Stomach (tissue), 9 donors: ENCODE measurements around the gene TLL2. TPM values are rescaled to one million over a fixed set of nuclear protein-coding genes. Genes with fewer than 3 reads are reported as not detected.

Experiments
- DNase-seq, 2 donors: peaks; one replicate each; pipeline versions ENCODE4 v3.0.0 to v3.0.0-alpha.2; 2013 to 2019
- H3K27ac ChIP-seq, 5 donors: fragments of 200-600 bp in 4 of 5; sonication (generic) in 4 of 5; one replicate each; pipeline ENCODE4 v1.5.1; 2013 to 2019; ENCODE audit warnings: mild to moderate bottlenecking in 1 of 5, moderate library complexity in 1 of 5
- H3K27me3 ChIP-seq, 3 donors: fragments of 200-600 bp; sonication (generic); one replicate each; pipeline ENCODE4 v1.5.1; 2017 to 2019; ENCODE audit warnings: mixed run types in 1 of 3
- H3K36me3 ChIP-seq, 4 donors: fragments of 200-600 bp; sonication (generic); 1 replicate in 3 of 4; 2 replicates in 1 of 4; pipeline ENCODE4 v1.5.1; 2016 to 2019
- H3K4me1 ChIP-seq, 4 donors: fragments of 200-600 bp; sonication (generic); one replicate each; pipeline ENCODE4 v1.5.1; 2016 to 2019
- H3K4me3 ChIP-seq, 4 donors: fragments of 200-600 bp; sonication (generic) in 3 of 4; one replicate each; pipeline ENCODE4 v1.5.1; 2016 to 2019; ENCODE audit warnings: mild to moderate bottlenecking in 1 of 4
- H3K9me3 ChIP-seq, 4 donors: fragments of 200-600 bp; sonication (generic); one replicate each; pipeline ENCODE4 v1.5.1; 2016 to 2019
- EP300 ChIP-seq: sonication (generic); formaldehyde crosslinking; IDR thresholded peaks from one replicate; pipeline ENCODE4 v1.6.1; 2017; ENCODE audit warnings: antibody characterized with exemption
- POLR2A ChIP-seq, 4 donors: fragments of 450-650 bp; IDR thresholded peaks; one replicate each; pipeline ENCODE4 v1.6.1; 2016; ENCODE audit warnings: antibody characterized with exemption in 4 of 4, control low read depth in 2 of 4, mild to moderate bottlenecking in 1 of 4, moderate library complexity in 1 of 4
- POLR2AphosphoS5 ChIP-seq, 3 donors: sonication (generic); formaldehyde crosslinking; IDR thresholded peaks; one replicate each; pipeline ENCODE4 v1.6.1; 2016; ENCODE audit warnings: antibody characterized with exemption in 3 of 3
- WGBS, 5 donors: extraction: QIAGEN DNeasy Blood & Tissue Kit in 3 of 5; methylation state at CpG; one replicate each; pipeline versions ENCODE4 v1.1.5 to v1.1.7; 2013 to 2018; 5-methylcytosine and 5-hydroxymethylcytosine counted together
- intact Hi-C: fragments of 100-400 bp; cut with DNase I; formaldehyde crosslinking; loops from one replicate; pipeline ENCODE4 v1.15.1; 2023; ENCODE audit warnings: low total_unique reads
- polyA plus RNA-seq, 3 donors: library from polyadenylated mRNA; stranded (reverse); fragments of 200-250 nt; gene quantifications; one replicate each; pipeline ENCODE4 v1.2.3, GENCODE V29; 2013
- total RNA-seq, 5 donors: library from RNA; depleted of rRNA; stranded (reverse); fragments of >200 nt; gene quantifications; one replicate each; pipeline versions ENCODE4 v1.1.0 to v1.2.3, GENCODE V29; 2014 to 2016
- TF ChIP-seq, protein P1 (sequence below), 7 experiments: fragments of 450-650 bp in 4 of 7; fragments of 200-600 bp in 3 of 7; sonication (generic) in 3 of 7; IDR thresholded peaks; one replicate each; pipeline ENCODE4 v1.5.1; 2016 to 2019; ENCODE audit warnings: antibody characterized with exemption in 7 of 7, control low read depth in 2 of 7, mild to moderate bottlenecking in 1 of 7
- donor health status: healthy with polysubstance abuse.
- donor health status: Bipolar disorder and iron deficiency.
- donor health status: healthy.

Gene TLL2
- total and polyA plus RNA-seq, 8 donors = 0.37 to 1.4 (median 0.57) TPM; not detected in 2

DNA sequence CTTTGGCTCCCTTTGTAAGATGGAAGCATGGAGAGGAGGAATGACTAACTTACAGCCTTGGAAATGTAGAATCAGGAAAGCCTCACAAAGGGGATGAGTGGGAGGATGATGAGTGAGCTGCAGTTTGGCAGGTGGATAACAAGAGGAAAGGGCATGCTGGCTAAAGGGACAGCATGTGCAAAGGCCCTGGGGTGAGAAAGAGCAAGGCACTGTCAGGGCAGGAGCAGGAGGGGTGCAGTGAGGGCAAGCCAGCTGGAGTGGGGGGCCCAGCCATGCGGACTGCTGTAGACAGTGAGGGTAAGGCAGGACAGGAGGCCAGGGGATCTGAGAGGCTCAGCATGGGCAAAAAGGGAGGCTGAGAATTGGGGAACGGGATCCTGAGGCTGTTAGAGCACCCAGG lies 20.5 kb downstream of the TLL2 start:
- intact Hi-C loops = no loop called here
- H3K4me3 ChIP-seq = no peak overlapping the region
- H3K36me3 ChIP-seq = no peaks in the 10 kb centered on the region
- no peak for DNase-seq
- no peak overlapping the region for H3K27ac ChIP-seq
- no peak for TF ChIP-seq POLR2AphosphoS5 (IDR thresholded peaks at IDR 0.05)
- TF ChIP-seq POLR2A (IDR thresholded peaks at IDR 0.05) = no peak
- TF ChIP-seq, protein P1, sequence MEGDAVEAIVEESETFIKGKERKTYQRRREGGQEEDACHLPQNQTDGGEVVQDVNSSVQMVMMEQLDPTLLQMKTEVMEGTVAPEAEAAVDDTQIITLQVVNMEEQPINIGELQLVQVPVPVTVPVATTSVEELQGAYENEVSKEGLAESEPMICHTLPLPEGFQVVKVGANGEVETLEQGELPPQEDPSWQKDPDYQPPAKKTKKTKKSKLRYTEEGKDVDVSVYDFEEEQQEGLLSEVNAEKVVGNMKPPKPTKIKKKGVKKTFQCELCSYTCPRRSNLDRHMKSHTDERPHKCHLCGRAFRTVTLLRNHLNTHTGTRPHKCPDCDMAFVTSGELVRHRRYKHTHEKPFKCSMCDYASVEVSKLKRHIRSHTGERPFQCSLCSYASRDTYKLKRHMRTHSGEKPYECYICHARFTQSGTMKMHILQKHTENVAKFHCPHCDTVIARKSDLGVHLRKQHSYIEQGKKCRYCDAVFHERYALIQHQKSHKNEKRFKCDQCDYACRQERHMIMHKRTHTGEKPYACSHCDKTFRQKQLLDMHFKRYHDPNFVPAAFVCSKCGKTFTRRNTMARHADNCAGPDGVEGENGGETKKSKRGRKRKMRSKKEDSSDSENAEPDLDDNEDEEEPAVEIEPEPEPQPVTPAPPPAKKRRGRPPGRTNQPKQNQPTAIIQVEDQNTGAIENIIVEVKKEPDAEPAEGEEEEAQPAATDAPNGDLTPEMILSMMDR (IDR thresholded peaks at IDR 0.05) = no peak
- no peak for TF ChIP-seq EP300
- H3K27me3 ChIP-seq = peaks cover 0 to 2% (median 0%) of the 10 kb centered on the region in 3 donors
- 78 to 97% (median 87%) methylated on average over 2 of the region's 2 CpGs for WGBS, 5 donors
- no peaks in the 10 kb centered on the region for H3K9me3 ChIP-seq
- H3K4me1 ChIP-seq = no peaks in the 10 kb centered on the region

DNA sequence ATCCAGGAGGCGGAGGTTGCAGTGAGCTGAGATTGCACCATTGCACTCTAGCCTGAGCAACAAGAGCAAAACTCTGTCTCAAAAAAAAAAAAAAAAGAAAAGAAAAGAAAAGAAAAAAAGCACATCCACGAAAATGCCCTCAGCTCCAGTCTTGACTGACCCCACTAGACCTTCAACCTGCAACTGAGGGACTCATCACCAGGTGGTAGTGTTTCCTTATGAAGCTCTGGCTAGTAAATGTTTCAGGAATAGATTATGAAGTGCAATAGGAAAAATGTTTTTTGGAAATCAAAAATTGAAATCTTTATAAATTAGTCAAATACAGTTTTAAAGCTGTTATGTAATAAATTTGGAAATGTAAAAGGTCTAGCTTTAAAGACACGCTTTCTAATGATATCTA lies 22.4 kb downstream of the TLL2 start:
- Histone ChIP-seq H3K4me1 (no peaks in the 10 kb centered on the region), H3K9me3 (no peaks in the 10 kb centered on the region), H3K36me3 (no peaks in the 10 kb centered on the region), H3K27ac (no peak overlapping the region), H3K4me3 (no peak overlapping the region), H3K27me3 (peaks cover 0 to 19% (median 0%) of the 10 kb centered on the region in 3 donors)
- intact Hi-C loops = no loop called here
- DNase-seq = peak in 1 of 2 donors; percentile 22
- WGBS, 5 donors = 56 to 69% (median 57%) methylated on average over 3 of the region's 3 CpGs
- TF ChIP-seq, protein P1 (IDR thresholded peaks at IDR 0.05) = peak in 2 of 7 experiments; percentile 14 to 44
- no peak for TF ChIP-seq POLR2AphosphoS5 (IDR thresholded peaks at IDR 0.05)

- WGBS, 5 donors = 85 to 92% (median 89%) methylated on average over 13 to 14 of the region's 14 CpGs
- DNase-seq = no peak
- intact Hi-C loops = no loop called here
Observed at GRCh38 chr10:96488161-96488935, 25.4 kb downstream of the TLL2 start.

GRCh38 chr10:96482815-96483588 lies 30.7 kb downstream of the TLL2 start:
- 64 to 69% (median 67%) methylated on average over 4 of the region's 4 CpGs for WGBS, 5 donors
- TF ChIP-seq EP300 (no peak), POLR2A (IDR thresholded peaks at IDR 0.05) (no peak), POLR2AphosphoS5 (IDR thresholded peaks at IDR 0.05) (no peak)
- TF ChIP-seq, protein P1 (IDR thresholded peaks at IDR 0.05) = no peak
- no peak for DNase-seq

More at GRCh38 chr10:96488161-96488935, 25.4 kb downstream of the TLL2 start:
- Histone ChIP-seq H3K4me1 (no peaks in the 10 kb centered on the region), H3K4me3 (no peak overlapping the region), H3K27ac (no peak overlapping the region), H3K36me3 (no peaks in the 10 kb centered on the region), H3K9me3 (no peaks in the 10 kb centered on the region), H3K27me3 (peaks cover 0 to 19% (median 0%) of the 10 kb centered on the region in 3 donors)
- TF ChIP-seq, protein P1 (IDR thresholded peaks at IDR 0.05) = no peak
- no peak for TF ChIP-seq POLR2A (IDR thresholded peaks at IDR 0.05)
- TF ChIP-seq POLR2AphosphoS5 (IDR thresholded peaks at IDR 0.05) = no peak
- no peak for TF ChIP-seq EP300

More at GRCh38 chr10:96482815-96483588, 30.7 kb downstream of the TLL2 start:
- Histone ChIP-seq H3K27me3 (peaks cover 0 to 28% (median 0%) of the 10 kb centered on the region in 3 donors), H3K4me1 (no peaks in the 10 kb centered on the region), H3K9me3 (no peaks in the 10 kb centered on the region), H3K36me3 (no peaks in the 10 kb centered on the region), H3K27ac (no peak overlapping the region), H3K4me3 (no peak overlapping the region)
- intact Hi-C loops = no loop called here
